HFFc6 (cell line): ENCODE data around the gene PKD2L1. TPM values are rescaled to one million over a fixed set of nuclear protein-coding genes. Genes with fewer than 3 reads are reported as not detected.
"Not testable (repeated sequence)": the region's sequence is repeated elsewhere in the genome, so short reads cannot be mapped to it uniquely, and the experiment has no call there.

ENCODE experiments used
- DNase-seq: peaks from one replicate; pipeline ENCODE4 v3.0.0-alpha.2; 2018
- H3K27ac Mint-ChIP-seq: 2 replicates; pipeline ENCODE4 v1.8.0; 2020; ENCODE audit warnings: mild to moderate bottlenecking, mixed read lengths
- H3K27me3 Mint-ChIP-seq: 2 replicates; pipeline ENCODE4 v1.8.0; 2021; ENCODE audit warnings: mild to moderate bottlenecking, moderate library complexity, mixed read lengths; ENCODE audit not compliant: insufficient read depth
- H3K36me3 Mint-ChIP-seq: 2 replicates; pipeline ENCODE4 v1.8.0; 2021; ENCODE audit warnings: low read depth, mixed read lengths
- H3K4me1 Mint-ChIP-seq: 2 replicates; pipeline ENCODE4 v1.8.0; 2020; ENCODE audit warnings: low read depth, mixed read lengths
- H3K4me3 Mint-ChIP-seq: 2 replicates; pipeline ENCODE4 v1.8.0; 2020; ENCODE audit warnings: mild to moderate bottlenecking, moderate library complexity, mixed read lengths
- H3K9me3 Mint-ChIP-seq: 2 replicates; pipeline ENCODE4 v1.8.0; 2020; ENCODE audit warnings: mild to moderate bottlenecking, mixed read lengths
- CTCF ChIP-seq: fragments of 200-600 bp; sonication (generic); IDR thresholded peaks from 2 replicates; pipeline ENCODE4 v1.5.0; 2021; ENCODE audit warnings: antibody characterized with exemption, mild to moderate bottlenecking
- total RNA-seq, 6 experiments: library from RNA; stranded (reverse); fragmentation: NEBNext Ultra II Directional; extraction: Animal tissue kit (Norgen Biotek cat#: 25700); gene quantifications; 2 replicates in 1 of 6; 3 replicates in 5 of 6; pipeline ENCODE4 v1.2.3, GENCODE V29; 2021

Gene PKD2L1
- total RNA-seq, 6 experiments from 2014 or later, result not detected

- no peak overlapping the region for H3K4me3 Mint-ChIP-seq
- no peak overlapping the region for H3K27ac Mint-ChIP-seq
Measured at GRCh38 chr10:100307684-100308083, 22.3 kb downstream of the PKD2L1 start.

GRCh38 chr10:100306861-100307260 is 23.2 kb downstream of the PKD2L1 start:
- no peak for DNase-seq
- no peaks in the 10 kb centered on the region for H3K36me3 Mint-ChIP-seq
- H3K9me3 Mint-ChIP-seq, result no peaks in the 10 kb centered on the region
- peaks cover 14% of the 10 kb centered on the region for H3K4me1 Mint-ChIP-seq
- TF ChIP-seq CTCF, result no peak
- H3K27me3 Mint-ChIP-seq, result peaks cover 18% of the 10 kb centered on the region
- H3K27ac Mint-ChIP-seq, result no peak overlapping the region
- no peak overlapping the region for H3K4me3 Mint-ChIP-seq

More at GRCh38 chr10:100307684-100308083, 22.3 kb downstream of the PKD2L1 start:
- Mint-ChIP-seq H3K36me3 (no peaks in the 10 kb centered on the region), H3K27me3 (peaks cover 15% of the 10 kb centered on the region), H3K4me1 (peaks cover 14% of the 10 kb centered on the region), H3K9me3 (no peaks in the 10 kb centered on the region)
- no peak for TF ChIP-seq CTCF
- DNase-seq, result peak; percentile 11

- Mint-ChIP-seq H3K27me3 (peaks cover 29% of the 10 kb centered on the region), H3K9me3 (peaks cover 6% of the 10 kb centered on the region), H3K36me3 (peaks cover 4% of the 10 kb centered on the region; the same call in 1 of the 2 replicates), H3K27ac (no peak overlapping the region), H3K4me3 (no peak overlapping the region), H3K4me1 (peaks cover 14% of the 10 kb centered on the region)
- no peak for DNase-seq
- TF ChIP-seq CTCF, result no peak
Measured at GRCh38 chr10:100304414-100304813, 25.6 kb downstream of the PKD2L1 start.

GRCh38 chr10:100303724-100304319 is 26.2 kb downstream of the PKD2L1 start:
- DNase-seq, result peak; percentile 29
- Mint-ChIP-seq H3K27me3 (peaks cover 31% of the 10 kb centered on the region), H3K9me3 (peaks cover 6% of the 10 kb centered on the region), H3K4me3 (no peak overlapping the region), H3K4me1 (peaks cover 14% of the 10 kb centered on the region), H3K36me3 (peaks cover 4% of the 10 kb centered on the region; the same call in 1 of the 2 replicates), H3K27ac (no peak overlapping the region)
- TF ChIP-seq CTCF, result peak; percentile 81

- not testable (repeated sequence) for DNase-seq, H3K4me3 Mint-ChIP-seq, H3K4me1 Mint-ChIP-seq, H3K9me3 Mint-ChIP-seq, H3K36me3 Mint-ChIP-seq, H3K27ac Mint-ChIP-seq
- H3K27me3 Mint-ChIP-seq, result peaks cover 43% of the 10 kb centered on the region
Measured at GRCh38 chr10:100301123-100301522, 28.9 kb downstream of the PKD2L1 start.

- H3K4me3 Mint-ChIP-seq, result no peak overlapping the region
- peaks cover 66% of the 10 kb centered on the region for H3K27me3 Mint-ChIP-seq
- peaks cover 6% of the 10 kb centered on the region for H3K9me3 Mint-ChIP-seq
- DNase-seq, result no peak
- H3K27ac Mint-ChIP-seq, result no peak overlapping the region
- TF ChIP-seq CTCF, result no peak
- H3K36me3 Mint-ChIP-seq, result peaks cover 4% of the 10 kb centered on the region; the same call in 1 of the 2 replicates
- H3K4me1 Mint-ChIP-seq, result no peaks in the 10 kb centered on the region
Measured at GRCh38 chr10:100297242-100297641, 32.8 kb downstream of the PKD2L1 start.
